SU-DHL-6 (cell line): Measurements from ENCODE around the gene EVC2.

Experiments
- H2AFZ ChIP-seq: fragments of 200-600 bp; sonication (generic); 2 replicates; pipeline ENCODE4 v1.6.1; 2014; ENCODE audit warnings: low read depth, mild to moderate bottlenecking, moderate library complexity, mixed read lengths, antibody characterized with exemption, low read length; ENCODE audit not compliant: severe bottlenecking
- H3F3A ChIP-seq: fragments of 200-600 bp; shearing (Covaris generic); 2 replicates; pipeline ENCODE4 v1.6.0; 2016; ENCODE audit warnings: antibody characterized with exemption, mild to moderate bottlenecking; ENCODE audit not compliant: insufficient read depth
- H3K27ac ChIP-seq: fragments of 200-600 bp; sonication (generic); 2 replicates; pipeline ENCODE4 v1.5.1; 2016; ENCODE audit warnings: low read depth, mild to moderate bottlenecking, low read length, moderate library complexity, mixed read lengths
- H3K27me3 ChIP-seq: fragments of 200-600 bp; sonication (generic), shearing (Covaris generic); 2 replicates; pipeline ENCODE4 v1.6.0; 2014; ENCODE audit warnings: mild to moderate bottlenecking, low read length
- H3K36me3 ChIP-seq: fragments of 200-600 bp; sonication (generic); 2 replicates; pipeline ENCODE4 v1.6.1; 2014; ENCODE audit warnings: mild to moderate bottlenecking, low read length, mixed read lengths
- H3K4me2 ChIP-seq: fragments of 300-600, 200-600 bp; shearing (Covaris generic), sonication (generic); 2 replicates; pipeline ENCODE4 v1.6.0; 2014; ENCODE audit warnings: low read length, low read depth, mild to moderate bottlenecking; ENCODE audit not compliant: poor library complexity, severe bottlenecking
- H3K4me3 ChIP-seq: fragments of 200-600 bp; sonication (generic); 2 replicates; pipeline ENCODE4 v1.5.1; 2014; ENCODE audit warnings: antibody characterized with exemption, low read length, mild to moderate bottlenecking, mixed read lengths; ENCODE audit not compliant: insufficient read depth, poor library complexity, severe bottlenecking
- H3K79me2 ChIP-seq: fragments of 200-600 bp; sonication (generic); 2 replicates; pipeline ENCODE4 v1.6.1; 2014; ENCODE audit warnings: mild to moderate bottlenecking, low read length, moderate library complexity; ENCODE audit not compliant: insufficient read depth
- H3K9ac ChIP-seq: fragments of 200-600 bp; sonication (generic); 2 replicates; pipeline ENCODE4 v1.7.0; 2014; ENCODE audit warnings: mild to moderate bottlenecking, low read length
- H3K9me2 ChIP-seq: fragments of 200-600 bp; sonication (generic); replicated peaks from 2 replicates; pipeline ENCODE4 v1.6.1; 2014; ENCODE audit warnings: low read length; ENCODE audit not compliant: insufficient read depth
- H3K9me3 ChIP-seq: fragments of 200-600 bp; sonication (generic); 2 replicates; pipeline ENCODE4 v1.6.1; 2014; ENCODE audit warnings: low read length, mixed read lengths; ENCODE audit not compliant: insufficient read depth
- H4K20me1 ChIP-seq: fragments of 200-600 bp; sonication (generic); 2 replicates; pipeline ENCODE4 v1.6.1; 2014; ENCODE audit warnings: low read depth, mild to moderate bottlenecking, antibody characterized with exemption, low read length, moderate library complexity, mixed read lengths
- EZH2phosphoT487 ChIP-seq: fragments of 200-600 bp; sonication (generic), shearing (Covaris generic); conservative IDR thresholded peaks from 2 replicates; pipeline ENCODE4 v1.6.1; 2018; ENCODE audit warnings: mild to moderate bottlenecking, antibody characterized with exemption, low read length, moderate library complexity, mixed read lengths
- TF ChIP-seq, protein P1 (sequence below): fragments of 200-600 bp; sonication (generic); IDR thresholded peaks from one replicate; pipeline ENCODE4 v1.5.1; 2017; ENCODE audit warnings: antibody characterized with exemption, mild to moderate bottlenecking, low read length, moderate library complexity; ENCODE audit not compliant: insufficient read depth, poor library complexity, severe bottlenecking

Gene EVC2

DNA sequence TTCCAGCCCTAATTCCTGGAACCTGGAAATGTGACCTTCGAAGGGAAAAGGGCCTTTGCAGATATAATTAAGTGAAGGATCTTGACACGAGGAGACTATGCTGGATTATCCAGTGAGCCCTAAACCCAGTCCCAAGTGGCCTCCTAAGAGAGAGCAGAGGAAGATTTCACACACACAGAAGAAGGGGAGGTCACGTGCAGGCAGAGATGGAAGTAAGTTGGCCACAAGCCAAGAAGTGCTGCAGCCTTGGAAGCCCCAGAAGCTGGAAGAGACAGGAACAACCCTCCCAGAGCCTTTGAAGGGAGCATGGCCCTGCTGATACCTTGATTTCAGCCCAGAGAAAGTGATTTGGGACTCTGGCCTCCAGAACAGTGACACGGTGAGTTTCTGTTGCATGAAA lies 51.9 kb downstream of the EVC2 start:
- Histone ChIP-seq H3K4me3 (no peak overlapping the region), H3K27me3 (no peaks in the 10 kb centered on the region), H3K4me2 (no peak overlapping the region), H3F3A (no peaks in the 10 kb centered on the region), H4K20me1 (no peaks in the 10 kb centered on the region), H3K36me3 (no peaks in the 10 kb centered on the region), H3K79me2 (no peaks in the 10 kb centered on the region), H3K27ac (no peak overlapping the region), H2AFZ (no peak overlapping the region), H3K9ac (no peak overlapping the region), H3K9me3 (no peaks in the 10 kb centered on the region), H3K9me2 (no peaks in the 10 kb centered on the region)
- TF ChIP-seq EZH2phosphoT487: no peak
- TF ChIP-seq, protein P1, sequence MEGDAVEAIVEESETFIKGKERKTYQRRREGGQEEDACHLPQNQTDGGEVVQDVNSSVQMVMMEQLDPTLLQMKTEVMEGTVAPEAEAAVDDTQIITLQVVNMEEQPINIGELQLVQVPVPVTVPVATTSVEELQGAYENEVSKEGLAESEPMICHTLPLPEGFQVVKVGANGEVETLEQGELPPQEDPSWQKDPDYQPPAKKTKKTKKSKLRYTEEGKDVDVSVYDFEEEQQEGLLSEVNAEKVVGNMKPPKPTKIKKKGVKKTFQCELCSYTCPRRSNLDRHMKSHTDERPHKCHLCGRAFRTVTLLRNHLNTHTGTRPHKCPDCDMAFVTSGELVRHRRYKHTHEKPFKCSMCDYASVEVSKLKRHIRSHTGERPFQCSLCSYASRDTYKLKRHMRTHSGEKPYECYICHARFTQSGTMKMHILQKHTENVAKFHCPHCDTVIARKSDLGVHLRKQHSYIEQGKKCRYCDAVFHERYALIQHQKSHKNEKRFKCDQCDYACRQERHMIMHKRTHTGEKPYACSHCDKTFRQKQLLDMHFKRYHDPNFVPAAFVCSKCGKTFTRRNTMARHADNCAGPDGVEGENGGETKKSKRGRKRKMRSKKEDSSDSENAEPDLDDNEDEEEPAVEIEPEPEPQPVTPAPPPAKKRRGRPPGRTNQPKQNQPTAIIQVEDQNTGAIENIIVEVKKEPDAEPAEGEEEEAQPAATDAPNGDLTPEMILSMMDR: no peak

DNA sequence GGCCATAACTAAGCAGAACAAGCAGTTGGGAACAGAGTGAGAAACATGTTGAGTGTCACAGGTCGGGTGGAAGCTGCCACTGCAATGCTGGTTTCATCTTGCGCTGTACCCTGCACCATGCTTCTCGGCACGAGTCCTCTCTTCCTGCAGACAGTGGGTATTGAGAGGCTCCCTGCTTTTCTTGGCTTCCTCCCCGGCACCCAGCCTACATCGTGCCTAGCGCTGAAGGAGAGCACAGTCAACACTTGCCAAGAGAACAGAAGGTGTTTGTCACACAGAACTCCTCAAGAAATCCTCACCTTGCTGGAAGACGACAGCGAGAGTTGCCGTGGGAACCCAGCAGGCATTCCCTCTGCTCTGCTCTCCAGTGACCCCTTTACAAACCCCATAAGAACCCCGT lies 53.6 kb downstream of the EVC2 start:
- Histone ChIP-seq H2AFZ (no peak overlapping the region), H3K9me2 (no peaks in the 10 kb centered on the region), H3K4me3 (no peak overlapping the region), H3K9ac (no peak overlapping the region), H3K79me2 (no peaks in the 10 kb centered on the region), H4K20me1 (no peaks in the 10 kb centered on the region), H3K4me2 (no peak overlapping the region), H3K27ac (no peak overlapping the region), H3K9me3 (no peaks in the 10 kb centered on the region), H3K36me3 (no peaks in the 10 kb centered on the region), H3K27me3 (no peaks in the 10 kb centered on the region), H3F3A (no peaks in the 10 kb centered on the region)
- no peak for TF ChIP-seq EZH2phosphoT487
- TF ChIP-seq, protein P1: no peak

DNA sequence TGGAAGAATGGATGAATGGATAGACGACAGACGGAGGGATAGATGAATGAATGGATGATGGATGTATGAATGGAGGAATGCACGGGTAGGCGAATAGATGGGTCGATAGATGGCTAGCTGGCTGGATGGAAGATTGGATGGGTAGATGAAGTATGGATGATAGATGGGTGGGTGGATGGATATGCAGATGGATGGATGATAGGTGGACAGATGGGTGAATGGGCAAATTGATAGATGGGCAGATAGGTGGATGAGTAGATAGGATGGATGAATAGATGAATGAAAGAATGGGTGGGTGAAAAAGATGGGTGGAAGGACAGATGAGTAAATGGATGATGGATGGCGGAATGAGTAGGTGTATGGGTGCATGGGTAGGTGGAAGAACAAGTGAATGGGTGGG lies 57.3 kb downstream of the EVC2 start:
- Histone ChIP-seq H3K9ac (no peak overlapping the region), H3K79me2 (no peaks in the 10 kb centered on the region), H2AFZ (no peak overlapping the region), H3K27ac (no peak overlapping the region), H3K4me3 (no peak overlapping the region), H3K9me2 (no peaks in the 10 kb centered on the region), H3F3A (no peaks in the 10 kb centered on the region), H3K36me3 (no peaks in the 10 kb centered on the region), H3K27me3 (no peaks in the 10 kb centered on the region), H3K9me3 (no peaks in the 10 kb centered on the region), H3K4me2 (no peak overlapping the region), H4K20me1 (no peaks in the 10 kb centered on the region)
- TF ChIP-seq, protein P1: no peak
- no peak for TF ChIP-seq EZH2phosphoT487
